Liver (tissue), 9 donors: ENCODE results near the gene CCDC136. TPM values are rescaled to one million over a fixed set of nuclear protein-coding genes. Genes with fewer than 3 reads are reported as not detected.

Source experiments
- DNase-seq: peaks from one replicate; pipeline ENCODE4 v3.0.0-alpha.2; 2017; ENCODE audit warnings: low spot score
- H3K27ac ChIP-seq, 2 donors: one replicate each; pipeline ENCODE4 v1.7.0; 2013; ENCODE audit warnings: inconsistent platforms in 2 of 2, low read length in 2 of 2, control low read depth in 1 of 2, low read depth in 1 of 2, mild to moderate bottlenecking in 1 of 2
- H3K27me3 ChIP-seq, 4 donors: one replicate each; pipeline versions ENCODE4 v1.6.1 to v1.7.0; 2013; ENCODE audit warnings: low read length in 3 of 4, inconsistent platforms in 1 of 4, mild to moderate bottlenecking in 1 of 4, moderate library complexity in 1 of 4; ENCODE audit not compliant: control insufficient read depth in 4 of 4, insufficient read depth in 4 of 4
- H3K36me3 ChIP-seq, 4 donors: one replicate each; pipeline versions ENCODE4 v1.6.1 to v1.7.0; 2013; ENCODE audit warnings: low read length in 3 of 4, mild to moderate bottlenecking in 3 of 4, low read depth in 1 of 4, moderate library complexity in 1 of 4; ENCODE audit not compliant: control insufficient read depth in 4 of 4, insufficient read depth in 3 of 4
- H3K4me1 ChIP-seq, 4 donors: one replicate each; pipeline versions ENCODE4 v1.6.1 to v1.7.0; 2013; ENCODE audit warnings: low read length in 3 of 4, mild to moderate bottlenecking in 3 of 4, moderate library complexity in 1 of 4; ENCODE audit not compliant: control insufficient read depth in 4 of 4, insufficient read depth in 4 of 4
- H3K4me3 ChIP-seq, 3 donors: one replicate each; pipeline versions ENCODE4 v1.6.1 to v1.7.0; 2013; ENCODE audit warnings: low read length in 3 of 3, control low read depth in 1 of 3, low read depth in 1 of 3, mild to moderate bottlenecking in 1 of 3
- H3K9ac ChIP-seq, 2 donors: one replicate each; pipeline ENCODE4 v1.7.0; 2013; ENCODE audit warnings: low read length in 2 of 2, mild to moderate bottlenecking in 2 of 2, moderate library complexity in 2 of 2, control low read depth in 1 of 2, low read depth in 1 of 2
- H3K9me3 ChIP-seq, 4 donors: one replicate each; pipeline versions ENCODE4 v1.6.1 to v1.7.0; 2013; ENCODE audit warnings: low read length in 3 of 4; ENCODE audit not compliant: control insufficient read depth in 4 of 4
- EGR1 ChIP-seq, 2 donors: IDR thresholded peaks; 2 replicates each; pipeline ENCODE4 v1.6.1; 2016 to 2018; ENCODE audit warnings: antibody characterized with exemption in 2 of 2, low read depth in 2 of 2
- JUND ChIP-seq, 2 donors: IDR thresholded peaks; 2 replicates each; pipeline ENCODE4 v1.6.1; 2016; ENCODE audit warnings: antibody characterized with exemption in 2 of 2
- RXRA ChIP-seq, 2 donors: IDR thresholded peaks; 2 replicates each; pipeline ENCODE4 v1.6.1; 2017 to 2018; ENCODE audit warnings: antibody characterized with exemption in 2 of 2, mild to moderate bottlenecking in 1 of 2
- SP1 ChIP-seq: IDR thresholded peaks from 2 replicates; pipeline ENCODE4 v1.6.1; 2018; ENCODE audit warnings: antibody characterized with exemption, mild to moderate bottlenecking
- TAF1 ChIP-seq: conservative IDR thresholded peaks from 2 replicates; pipeline ENCODE4 v1.6.1; 2016; ENCODE audit warnings: antibody characterized with exemption, mild to moderate bottlenecking
- YY1 ChIP-seq: IDR thresholded peaks from 2 replicates; pipeline ENCODE4 v1.6.1; 2016; ENCODE audit warnings: antibody characterized with exemption, mild to moderate bottlenecking
- WGBS: extraction: QIAGEN DNeasy Blood & Tissue Kit; methylation state at CpG from one replicate; pipeline ENCODE4 v1.1.7; 2013; 5-methylcytosine and 5-hydroxymethylcytosine counted together
- polyA plus RNA-seq, 2 donors: library from polyadenylated mRNA; stranded (reverse) in 1 of 2; unstranded in 1 of 2; fragments of 200-250 nt in 1 of 2; fragments of >200 nt in 1 of 2; fragmentation: Nextera tagmentation in 1 of 2; extraction: Ambion mirVana in 1 of 2; gene quantifications; one replicate each; pipeline versions ENCODE4 v1.2.1 to v1.2.3, GENCODE V29; 2013 to 2015
- total RNA-seq, 2 donors: library from RNA; depleted of rRNA; stranded (reverse); fragments of >200 nt; gene quantifications; one replicate each; pipeline ENCODE4 v1.2.3, GENCODE V29; 2014
- TF ChIP-seq, protein P1 (sequence below): IDR thresholded peaks from 2 replicates; pipeline ENCODE4 v1.6.1; 2016; ENCODE audit warnings: antibody characterized with exemption
- TF ChIP-seq, protein P2 (sequence below): IDR thresholded peaks from 2 replicates; pipeline ENCODE4 v1.6.1; 2016; ENCODE audit warnings: antibody characterized with exemption, mild to moderate bottlenecking
- TF ChIP-seq, protein P3 (sequence below): fragments of 150-350 bp; IDR thresholded peaks from 2 replicates; pipeline ENCODE4 v1.5.1; 2017; ENCODE audit warnings: improper control_type of control experiment, low read depth, low read length; ENCODE audit not compliant: missing input control
- donor health status: healthy.
- donor health status: healthy.
- donor health status: healthy.
- donor health status: healthy.
- donor health status: healthy.

CCDC136 gene
- total and polyA plus RNA-seq, 4 donors: 0.09 to 0.59 (median 0.22) TPM

DNA sequence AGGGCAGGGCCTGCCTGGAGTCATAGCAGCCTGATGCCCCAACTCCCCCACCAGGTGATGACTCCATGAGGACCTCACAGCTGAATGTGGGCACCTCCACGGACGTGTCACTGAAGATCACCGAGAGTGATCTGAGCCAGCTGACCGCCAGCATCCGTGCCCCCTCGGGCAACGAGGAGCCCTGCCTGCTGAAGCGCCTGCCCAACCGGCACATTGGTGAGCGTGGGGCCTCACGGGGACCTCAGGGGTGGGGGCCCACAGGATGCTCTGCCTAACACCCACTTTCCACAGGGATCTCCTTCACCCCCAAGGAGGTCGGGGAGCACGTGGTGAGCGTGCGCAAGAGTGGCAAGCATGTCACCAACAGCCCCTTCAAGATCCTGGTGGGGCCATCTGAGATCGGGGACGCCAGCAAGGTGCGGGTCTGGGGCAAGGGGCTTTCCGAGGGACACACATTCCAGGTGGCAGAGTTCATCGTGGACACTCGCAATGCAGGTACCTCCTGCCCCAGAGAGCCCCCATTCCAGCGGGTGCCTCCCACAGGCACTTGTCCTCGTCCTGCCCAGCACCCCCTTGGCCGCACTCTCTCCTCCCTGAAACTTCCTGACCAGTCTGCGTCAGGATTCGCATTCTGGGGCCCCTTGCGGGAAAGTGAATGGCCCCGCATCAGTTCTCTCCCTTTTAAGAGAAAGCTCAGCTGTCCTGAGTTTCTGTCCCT is 60.9 kb downstream of the CCDC136 start:
- no peak for TF ChIP-seq TAF1
- H3K9me3 ChIP-seq: no peaks in the 10 kb centered on the region
- no peaks in the 10 kb centered on the region for H3K4me1 ChIP-seq
- H3K9ac ChIP-seq: no peak overlapping the region
- no peak overlapping the region for H3K4me3 ChIP-seq
- no peaks in the 10 kb centered on the region for H3K27me3 ChIP-seq
- 92% methylated on average over 28 of the region's 28 CpGs for WGBS
- no peak for DNase-seq
- H3K36me3 ChIP-seq: no peaks in the 10 kb centered on the region
- no peak overlapping the region for H3K27ac ChIP-seq

DNA sequence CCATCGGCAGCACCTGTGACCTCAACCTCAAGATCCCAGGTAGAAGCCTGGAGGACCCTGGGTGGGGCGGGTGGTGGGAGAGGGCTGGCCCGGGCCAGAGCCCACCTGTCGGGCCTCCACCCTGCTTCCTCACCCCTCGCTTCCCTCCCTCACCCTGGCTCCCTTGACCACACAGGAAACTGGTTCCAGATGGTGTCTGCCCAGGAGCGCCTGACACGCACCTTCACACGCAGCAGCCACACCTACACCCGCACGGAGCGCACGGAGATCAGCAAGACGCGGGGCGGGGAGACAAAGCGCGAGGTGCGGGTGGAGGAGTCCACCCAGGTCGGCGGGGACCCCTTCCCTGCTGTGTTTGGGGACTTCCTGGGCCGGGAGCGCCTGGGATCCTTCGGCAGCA is 62.0 kb downstream of the CCDC136 start:
- no peaks in the 10 kb centered on the region for H3K27me3 ChIP-seq
- no peaks in the 10 kb centered on the region for H3K36me3 ChIP-seq
- no peaks in the 10 kb centered on the region for H3K4me1 ChIP-seq
- no peak for DNase-seq
- TF ChIP-seq, protein P1, sequence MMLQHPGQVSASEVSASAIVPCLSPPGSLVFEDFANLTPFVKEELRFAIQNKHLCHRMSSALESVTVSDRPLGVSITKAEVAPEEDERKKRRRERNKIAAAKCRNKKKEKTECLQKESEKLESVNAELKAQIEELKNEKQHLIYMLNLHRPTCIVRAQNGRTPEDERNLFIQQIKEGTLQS: no peak
- no peak for TF ChIP-seq YY1
- TF ChIP-seq, protein P2, sequence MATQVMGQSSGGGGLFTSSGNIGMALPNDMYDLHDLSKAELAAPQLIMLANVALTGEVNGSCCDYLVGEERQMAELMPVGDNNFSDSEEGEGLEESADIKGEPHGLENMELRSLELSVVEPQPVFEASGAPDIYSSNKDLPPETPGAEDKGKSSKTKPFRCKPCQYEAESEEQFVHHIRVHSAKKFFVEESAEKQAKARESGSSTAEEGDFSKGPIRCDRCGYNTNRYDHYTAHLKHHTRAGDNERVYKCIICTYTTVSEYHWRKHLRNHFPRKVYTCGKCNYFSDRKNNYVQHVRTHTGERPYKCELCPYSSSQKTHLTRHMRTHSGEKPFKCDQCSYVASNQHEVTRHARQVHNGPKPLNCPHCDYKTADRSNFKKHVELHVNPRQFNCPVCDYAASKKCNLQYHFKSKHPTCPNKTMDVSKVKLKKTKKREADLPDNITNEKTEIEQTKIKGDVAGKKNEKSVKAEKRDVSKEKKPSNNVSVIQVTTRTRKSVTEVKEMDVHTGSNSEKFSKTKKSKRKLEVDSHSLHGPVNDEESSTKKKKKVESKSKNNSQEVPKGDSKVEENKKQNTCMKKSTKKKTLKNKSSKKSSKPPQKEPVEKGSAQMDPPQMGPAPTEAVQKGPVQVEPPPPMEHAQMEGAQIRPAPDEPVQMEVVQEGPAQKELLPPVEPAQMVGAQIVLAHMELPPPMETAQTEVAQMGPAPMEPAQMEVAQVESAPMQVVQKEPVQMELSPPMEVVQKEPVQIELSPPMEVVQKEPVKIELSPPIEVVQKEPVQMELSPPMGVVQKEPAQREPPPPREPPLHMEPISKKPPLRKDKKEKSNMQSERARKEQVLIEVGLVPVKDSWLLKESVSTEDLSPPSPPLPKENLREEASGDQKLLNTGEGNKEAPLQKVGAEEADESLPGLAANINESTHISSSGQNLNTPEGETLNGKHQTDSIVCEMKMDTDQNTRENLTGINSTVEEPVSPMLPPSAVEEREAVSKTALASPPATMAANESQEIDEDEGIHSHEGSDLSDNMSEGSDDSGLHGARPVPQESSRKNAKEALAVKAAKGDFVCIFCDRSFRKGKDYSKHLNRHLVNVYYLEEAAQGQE: no peak
- H3K4me3 ChIP-seq: no peak overlapping the region
- no peak overlapping the region for H3K27ac ChIP-seq
- no peak overlapping the region for H3K9ac ChIP-seq
- H3K9me3 ChIP-seq: no peaks in the 10 kb centered on the region
- 81% methylated on average over 23 of the region's 23 CpGs for WGBS

DNA sequence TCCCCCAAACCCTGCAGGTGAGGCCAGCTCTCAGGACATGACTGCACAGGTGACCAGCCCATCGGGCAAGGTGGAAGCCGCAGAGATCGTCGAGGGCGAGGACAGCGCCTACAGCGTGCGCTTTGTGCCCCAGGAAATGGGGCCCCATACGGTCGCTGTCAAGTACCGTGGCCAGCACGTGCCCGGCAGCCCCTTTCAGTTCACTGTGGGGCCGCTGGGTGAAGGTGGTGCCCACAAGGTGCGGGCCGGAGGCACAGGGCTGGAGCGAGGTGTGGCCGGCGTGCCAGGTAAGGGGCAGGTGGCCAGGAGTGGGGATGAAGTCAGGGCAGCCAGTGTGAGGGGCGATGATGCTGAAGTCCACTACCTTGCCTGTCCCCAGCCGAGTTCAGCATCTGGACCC is 62.6 kb downstream of the CCDC136 start:
- H3K27ac ChIP-seq: no peak overlapping the region
- no peaks in the 10 kb centered on the region for H3K4me1 ChIP-seq
- H3K36me3 ChIP-seq: no peaks in the 10 kb centered on the region
- WGBS: 90% methylated on average over 21 of the region's 21 CpGs
- no peak overlapping the region for H3K9ac ChIP-seq
- TF ChIP-seq EGR1 (IDR thresholded peaks at IDR 0.05; ENCODE audit: low read depth in 2 of 2): no peak
- no peak for TF ChIP-seq SP1
- TF ChIP-seq YY1: no peak
- no peak for TF ChIP-seq TAF1
- TF ChIP-seq JUND (IDR thresholded peaks at IDR 0.05): no peak
- TF ChIP-seq, protein P3, sequence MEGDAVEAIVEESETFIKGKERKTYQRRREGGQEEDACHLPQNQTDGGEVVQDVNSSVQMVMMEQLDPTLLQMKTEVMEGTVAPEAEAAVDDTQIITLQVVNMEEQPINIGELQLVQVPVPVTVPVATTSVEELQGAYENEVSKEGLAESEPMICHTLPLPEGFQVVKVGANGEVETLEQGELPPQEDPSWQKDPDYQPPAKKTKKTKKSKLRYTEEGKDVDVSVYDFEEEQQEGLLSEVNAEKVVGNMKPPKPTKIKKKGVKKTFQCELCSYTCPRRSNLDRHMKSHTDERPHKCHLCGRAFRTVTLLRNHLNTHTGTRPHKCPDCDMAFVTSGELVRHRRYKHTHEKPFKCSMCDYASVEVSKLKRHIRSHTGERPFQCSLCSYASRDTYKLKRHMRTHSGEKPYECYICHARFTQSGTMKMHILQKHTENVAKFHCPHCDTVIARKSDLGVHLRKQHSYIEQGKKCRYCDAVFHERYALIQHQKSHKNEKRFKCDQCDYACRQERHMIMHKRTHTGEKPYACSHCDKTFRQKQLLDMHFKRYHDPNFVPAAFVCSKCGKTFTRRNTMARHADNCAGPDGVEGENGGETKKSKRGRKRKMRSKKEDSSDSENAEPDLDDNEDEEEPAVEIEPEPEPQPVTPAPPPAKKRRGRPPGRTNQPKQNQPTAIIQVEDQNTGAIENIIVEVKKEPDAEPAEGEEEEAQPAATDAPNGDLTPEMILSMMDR: no peak
- no peak for TF ChIP-seq RXRA (IDR thresholded peaks at IDR 0.05)
- TF ChIP-seq, protein P2: no peak
- H3K4me3 ChIP-seq: no peak overlapping the region
- no peak for DNase-seq
- H3K9me3 ChIP-seq: no peaks in the 10 kb centered on the region
- no peaks in the 10 kb centered on the region for H3K27me3 ChIP-seq
